Panc1 (cell line): ENCODE data around the gene FAM3C.

Experiments
- CTCF ChIP-seq: fragments of 450-650 bp; IDR thresholded peaks from 2 replicates; pipeline ENCODE4 v1.5.1; 2017; ENCODE audit warnings: mild to moderate bottlenecking
- POLR2AphosphoS5 ChIP-seq: IDR thresholded peaks from 2 replicates; pipeline ENCODE4 v1.6.1; 2012; ENCODE audit warnings: mild to moderate bottlenecking, low read depth, low read length, moderate library complexity
- REST ChIP-seq, 2 experiments: IDR thresholded peaks; 2 replicates each; pipeline ENCODE4 v1.6.1; 2011 to 2012; ENCODE audit warnings: low read depth in 2 of 2, control low read depth in 1 of 2, low read length in 1 of 2, mild to moderate bottlenecking in 1 of 2, moderate library complexity in 1 of 2; ENCODE audit not compliant: insufficient read depth in 1 of 2
- SIN3A ChIP-seq: IDR thresholded peaks from 2 replicates; pipeline ENCODE4 v1.6.1; 2012; ENCODE audit warnings: low read depth, mild to moderate bottlenecking, low read length, moderate library complexity, borderline replicate concordance; ENCODE audit not compliant: insufficient read depth
- TCF7L2 ChIP-seq: IDR thresholded peaks from 2 replicates; pipeline ENCODE4 v1.6.1; 2011; ENCODE audit warnings: mild to moderate bottlenecking, low read depth, low read length, inconsistent platforms

GRCh38 chr7:121373177-121373576, 22.9 kb downstream of the FAM3C start:
- TF ChIP-seq CTCF: no peak; the same call in 1 of the 2 replicates
- no peak for TF ChIP-seq REST (IDR thresholded peaks at IDR 0.05; ENCODE audit: insufficient read depth in 1 of 2, low read depth in 2 of 2, low read length in 1 of 2)
- TF ChIP-seq POLR2AphosphoS5: no peak
- TF ChIP-seq SIN3A: no peak
- TF ChIP-seq TCF7L2: no peak
